SK-N-SH treated with all-trans-retinoic acid at 6 μM for 48 hours (cell line): ENCODE data around the gene PARVB.

ENCODE experiments used
- ARNTL ChIP-seq: fragments of 450-650 bp; formaldehyde crosslinking; IDR thresholded peaks from 2 replicates; pipeline ENCODE4 v1.5.0; 2020; ENCODE audit warnings: low read depth, mild to moderate bottlenecking, moderate library complexity, borderline replicate concordance
- GLIS3 ChIP-seq: fragments of 250-450 bp; sonication (Bioruptor Pico); IDR thresholded peaks from 2 replicates; pipeline ENCODE4 v1.5.0; 2020; ENCODE audit warnings: mild to moderate bottlenecking, moderate library complexity
- ISL1 ChIP-seq: fragments of 250-450 bp; sonication (Bioruptor Pico); IDR thresholded peaks from 2 replicates; pipeline ENCODE4 v2.1.2; 2022; ENCODE audit warnings: mild to moderate bottlenecking, moderate library complexity
- PATZ1 ChIP-seq: fragments of 250-450 bp; sonication (Bioruptor Pico); IDR thresholded peaks from 2 replicates; pipeline ENCODE4 v1.8.0; 2020; ENCODE audit warnings: mild to moderate bottlenecking, moderate library complexity, borderline replicate concordance
- TCF4 ChIP-seq: fragments of 250-450 bp; sonication (Bioruptor Pico); IDR thresholded peaks from 2 replicates; pipeline ENCODE4 v1.8.0; 2021; ENCODE audit warnings: mild to moderate bottlenecking, moderate library complexity, borderline replicate concordance
- TOX ChIP-seq: fragments of 250-450 bp; sonication (Bioruptor Pico); IDR thresholded peaks from 2 replicates; pipeline ENCODE4 v1.8.0; 2021; ENCODE audit warnings: mild to moderate bottlenecking, moderate library complexity, borderline replicate concordance
- TSHZ2 ChIP-seq: fragments of 250-450 bp; sonication (Bioruptor Pico); IDR thresholded peaks from 2 replicates; pipeline ENCODE4 v1.5.0; 2020; ENCODE audit warnings: mild to moderate bottlenecking, moderate library complexity
- ZC3H10 ChIP-seq: fragments of 250-450 bp; sonication (Bioruptor Pico); IDR thresholded peaks from 2 replicates; pipeline ENCODE4 v1.5.1; 2021; ENCODE audit warnings: mild to moderate bottlenecking, moderate library complexity
- ZFP3 ChIP-seq: fragments of 250-450 bp; sonication (Bioruptor Pico); IDR thresholded peaks from 2 replicates; pipeline ENCODE4 v1.5.0; 2020; ENCODE audit warnings: mild to moderate bottlenecking, moderate library complexity
- ZFP30 ChIP-seq: fragments of 450-650 bp; formaldehyde crosslinking; IDR thresholded peaks from 2 replicates; pipeline ENCODE4 v1.5.0; 2022; ENCODE audit warnings: mild to moderate bottlenecking, moderate library complexity
- ZNF70 ChIP-seq: fragments of 450-650 bp; formaldehyde crosslinking; IDR thresholded peaks from 2 replicates; pipeline ENCODE4 v1.5.0; 2020; ENCODE audit warnings: mild to moderate bottlenecking, moderate library complexity
- TF ChIP-seq, protein P1 (sequence below): fragments of 250-450 bp; sonication (Bioruptor Pico); IDR thresholded peaks from 2 replicates; pipeline ENCODE4 v1.8.0; 2021; ENCODE audit warnings: low read depth, mild to moderate bottlenecking, moderate library complexity, borderline replicate concordance

GRCh38 chr22:44111562-44112155 is 87.6 kb downstream of the PARVB start:
- no peak for TF ChIP-seq TOX (CRISPR knock-in tag)
- no peak for TF ChIP-seq ZFP3
- TF ChIP-seq ZC3H10: no peak
- TF ChIP-seq ZNF70 (CRISPR knock-in tag): no peak
- no peak for TF ChIP-seq TSHZ2 (CRISPR knock-in tag)
- TF ChIP-seq ISL1 (CRISPR knock-in tag): no peak
- no peak for TF ChIP-seq PATZ1 (CRISPR knock-in tag)
- no peak for TF ChIP-seq ARNTL (CRISPR knock-in tag)
- TF ChIP-seq, protein P1, sequence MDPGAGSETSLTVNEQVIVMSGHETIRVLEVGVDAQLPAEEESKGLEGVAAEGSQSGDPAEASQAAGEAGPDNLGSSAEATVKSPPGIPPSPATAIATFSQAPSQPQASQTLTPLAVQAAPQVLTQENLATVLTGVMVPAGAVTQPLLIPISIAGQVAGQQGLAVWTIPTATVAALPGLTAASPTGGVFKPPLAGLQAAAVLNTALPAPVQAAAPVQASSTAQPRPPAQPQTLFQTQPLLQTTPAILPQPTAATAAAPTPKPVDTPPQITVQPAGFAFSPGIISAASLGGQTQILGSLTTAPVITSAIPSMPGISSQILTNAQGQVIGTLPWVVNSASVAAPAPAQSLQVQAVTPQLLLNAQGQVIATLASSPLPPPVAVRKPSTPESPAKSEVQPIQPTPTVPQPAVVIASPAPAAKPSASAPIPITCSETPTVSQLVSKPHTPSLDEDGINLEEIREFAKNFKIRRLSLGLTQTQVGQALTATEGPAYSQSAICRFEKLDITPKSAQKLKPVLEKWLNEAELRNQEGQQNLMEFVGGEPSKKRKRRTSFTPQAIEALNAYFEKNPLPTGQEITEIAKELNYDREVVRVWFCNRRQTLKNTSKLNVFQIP: no peak
- no peak for TF ChIP-seq GLIS3 (CRISPR knock-in tag)
- no peak for TF ChIP-seq ZFP30 (CRISPR knock-in tag)
- no peak for TF ChIP-seq TCF4 (CRISPR knock-in tag)
